Muscle of leg (tissue), 16 donors: ENCODE data around the gene WDR1. TPM values are rescaled to one million over a fixed set of nuclear protein-coding genes. Genes with fewer than 3 reads are reported as not detected.
A peak's percentile ranks its signal among the peaks of the same experiment; 100 is the strongest.

Experiments
- DNase-seq: peaks from one replicate; pipeline ENCODE4 v3.0.0; 2013
- H3K27ac ChIP-seq: one replicate; pipeline ENCODE4 v1.5.1; 2013; ENCODE audit warnings: mild to moderate bottlenecking, low read length, control low read depth
- H3K27me3 ChIP-seq: one replicate; pipeline ENCODE4 v1.6.1; 2013; ENCODE audit warnings: low read length; ENCODE audit not compliant: control insufficient read depth, insufficient read depth
- H3K36me3 ChIP-seq: one replicate; pipeline ENCODE4 v1.6.1; 2013; ENCODE audit warnings: low read length; ENCODE audit not compliant: control insufficient read depth, insufficient read depth
- H3K4me1 ChIP-seq: one replicate; pipeline ENCODE4 v1.6.1; 2013; ENCODE audit warnings: low read length; ENCODE audit not compliant: control insufficient read depth, insufficient read depth
- H3K4me3 ChIP-seq: one replicate; pipeline ENCODE4 v1.5.1; 2013; ENCODE audit warnings: low read length, control low read depth
- H3K9me3 ChIP-seq: replicated peaks from 2 replicates; pipeline ENCODE4 v1.6.1; 2013; ENCODE audit warnings: low read depth, low read length; ENCODE audit not compliant: control insufficient read depth
- WGBS: methylation state at CpG from one replicate; pipeline ENCODE4 v1.1.5; 2013; ENCODE audit warnings: missing lambda C conversion rate; ENCODE audit not compliant: insufficient coverage; 5-methylcytosine and 5-hydroxymethylcytosine counted together
- long read RNA-seq, 11 donors: transcript quantifications; one replicate each; lab custom pipeline, GENCODE V29; 2026
- polyA plus RNA-seq, 8 donors: library from polyadenylated mRNA; unstranded; fragments of 120-200 nt; gene quantifications; one replicate each; pipeline versions ENCODE4 v1.2.1 to v1.2.3, GENCODE V29; 2013; ENCODE audit warnings: inconsistent platforms in 1 of 8, low replicate concordance in 1 of 8; ENCODE audit not compliant: insufficient read length in 8 of 8, insufficient read depth in 1 of 8
- total RNA-seq: library from RNA; stranded (reverse); fragments of 120-200 nt; gene quantifications from one replicate; pipeline ENCODE4 v1.2.4, GENCODE V29; 2013

The WDR1 gene, protein sequence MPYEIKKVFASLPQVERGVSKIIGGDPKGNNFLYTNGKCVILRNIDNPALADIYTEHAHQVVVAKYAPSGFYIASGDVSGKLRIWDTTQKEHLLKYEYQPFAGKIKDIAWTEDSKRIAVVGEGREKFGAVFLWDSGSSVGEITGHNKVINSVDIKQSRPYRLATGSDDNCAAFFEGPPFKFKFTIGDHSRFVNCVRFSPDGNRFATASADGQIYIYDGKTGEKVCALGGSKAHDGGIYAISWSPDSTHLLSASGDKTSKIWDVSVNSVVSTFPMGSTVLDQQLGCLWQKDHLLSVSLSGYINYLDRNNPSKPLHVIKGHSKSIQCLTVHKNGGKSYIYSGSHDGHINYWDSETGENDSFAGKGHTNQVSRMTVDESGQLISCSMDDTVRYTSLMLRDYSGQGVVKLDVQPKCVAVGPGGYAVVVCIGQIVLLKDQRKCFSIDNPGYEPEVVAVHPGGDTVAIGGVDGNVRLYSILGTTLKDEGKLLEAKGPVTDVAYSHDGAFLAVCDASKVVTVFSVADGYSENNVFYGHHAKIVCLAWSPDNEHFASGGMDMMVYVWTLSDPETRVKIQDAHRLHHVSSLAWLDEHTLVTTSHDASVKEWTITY
- total RNA-seq (97.0 TPM), polyA plus RNA-seq (100 to 1,000 TPM; 137 to 178 (median 153) TPM)
- long read RNA-seq, donor 1, transcript WDR1-204 (15 exons, 3,054 nt): major isoform, 13 of 14 reads
- long read RNA-seq, donor 1, partial matches to known transcripts: 0 of 14 reads
- long read RNA-seq, donor 1, other reads (novel, unspliced or antisense): 0 of 14 reads
- long read RNA-seq, donor 2, partial matches to known transcripts: 0 of 2 reads
- long read RNA-seq, donor 2, other reads (novel, unspliced or antisense): 0 of 2 reads
- long read RNA-seq, donor 3, transcript WDR1-204 (15 exons, 3,054 nt): major isoform, 22 of 39 reads
- long read RNA-seq, donor 3, partial matches to known transcripts: 13 of 39 reads
- long read RNA-seq, donor 3, other reads (novel, unspliced or antisense): 0 of 39 reads
- long read RNA-seq, donor 4, transcript WDR1-213 (2 exons, 559 nt): minor isoform, 6 of 31 reads
- long read RNA-seq, donor 4, transcript WDR1-204 (15 exons, 3,054 nt): major isoform, 17 of 31 reads
- long read RNA-seq, donor 4, partial matches to known transcripts: 7 of 31 reads
- long read RNA-seq, donor 4, other reads (novel, unspliced or antisense): 0 of 31 reads
- long read RNA-seq, donor 5, transcript WDR1-204 (15 exons, 3,054 nt): major isoform, 46 of 104 reads
- long read RNA-seq, donor 5, transcript WDR1-213 (2 exons, 559 nt): minor isoform, 10 of 104 reads
- long read RNA-seq, donor 5, partial matches to known transcripts: 47 of 104 reads
- long read RNA-seq, donor 5, other reads (novel, unspliced or antisense): 0 of 104 reads
- long read RNA-seq, donor 6, transcript WDR1-204 (15 exons, 3,054 nt): major isoform, 39 of 80 reads
- long read RNA-seq, donor 6, partial matches to known transcripts: 36 of 80 reads
- long read RNA-seq, donor 6, other reads (novel, unspliced or antisense): 0 of 80 reads
- long read RNA-seq, donor 7, transcript WDR1-213 (2 exons, 559 nt): minor isoform, 6 of 64 reads
- long read RNA-seq, donor 7, transcript WDR1-204 (15 exons, 3,054 nt): major isoform, 34 of 64 reads
- long read RNA-seq, donor 7, partial matches to known transcripts: 23 of 64 reads
- long read RNA-seq, donor 7, other reads (novel, unspliced or antisense): 0 of 64 reads
- long read RNA-seq, donor 8, transcript WDR1-204 (15 exons, 3,054 nt): major isoform, 14 of 32 reads
- long read RNA-seq, donor 8, partial matches to known transcripts: 15 of 32 reads
- long read RNA-seq, donor 8, other reads (novel, unspliced or antisense): 0 of 32 reads
- long read RNA-seq, donor 9, transcript WDR1-204 (15 exons, 3,054 nt): major isoform, 11 of 38 reads
- long read RNA-seq, donor 9, partial matches to known transcripts: 24 of 38 reads
- long read RNA-seq, donor 9, other reads (novel, unspliced or antisense): 0 of 38 reads
- long read RNA-seq, donor 10, transcript WDR1-204 (15 exons, 3,054 nt): major isoform, 25 of 48 reads
- long read RNA-seq, donor 10, partial matches to known transcripts: 20 of 48 reads
- long read RNA-seq, donor 10, other reads (novel, unspliced or antisense): 0 of 48 reads
- long read RNA-seq, donor 11, transcript WDR1-204 (15 exons, 3,054 nt): major isoform, 20 of 35 reads
- long read RNA-seq, donor 11, partial matches to known transcripts: 13 of 35 reads
- long read RNA-seq, donor 11, other reads (novel, unspliced or antisense): 0 of 35 reads

- Histone ChIP-seq H3K27me3 (no peaks in the 10 kb centered on the region), H3K9me3 (no peaks in the 10 kb centered on the region), H3K4me1 (peaks cover 66% of the 10 kb centered on the region), H3K27ac (peak within 1 kb of the TSS; percentile 98), H3K36me3 (peaks cover 42% of the 10 kb centered on the region), H3K4me3 (peak within 1 kb of the TSS; percentile 75)
- peak; percentile 99 for DNase-seq
- WGBS: under 1% methylated on average over 83 of the region's 97 CpGs
Observed at GRCh38 chr4:10116569-10117358, at the start of gene WDR1. TSS of gene WDR1 (minus strand) at chr4:10116799. CDS start at chr4:10116666, 133 bp downstream.

DNA sequence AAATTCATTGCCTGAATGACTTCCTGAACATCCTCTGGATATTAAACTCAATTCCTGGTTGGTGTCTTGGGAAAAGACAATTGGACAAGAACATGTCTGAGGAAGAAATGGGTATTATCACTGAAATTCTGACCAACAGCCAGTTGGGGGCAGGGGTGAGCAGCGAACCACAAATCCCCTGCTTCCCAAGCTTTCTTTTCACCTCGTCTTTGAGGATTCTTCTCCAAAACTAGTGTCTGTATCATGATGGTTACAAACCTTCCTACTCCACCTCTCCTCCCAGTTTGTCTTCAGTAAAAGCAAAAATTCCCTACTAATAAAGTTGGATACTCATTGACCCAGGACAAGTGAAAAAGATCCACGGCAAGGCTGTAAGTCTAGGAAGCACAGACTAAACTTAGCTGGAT lies 48.3 kb upstream of the WDR1 start:
- peak; percentile 16 for DNase-seq
- 0% methylated on average over 1 of the region's 3 CpGs for WGBS

DNA sequence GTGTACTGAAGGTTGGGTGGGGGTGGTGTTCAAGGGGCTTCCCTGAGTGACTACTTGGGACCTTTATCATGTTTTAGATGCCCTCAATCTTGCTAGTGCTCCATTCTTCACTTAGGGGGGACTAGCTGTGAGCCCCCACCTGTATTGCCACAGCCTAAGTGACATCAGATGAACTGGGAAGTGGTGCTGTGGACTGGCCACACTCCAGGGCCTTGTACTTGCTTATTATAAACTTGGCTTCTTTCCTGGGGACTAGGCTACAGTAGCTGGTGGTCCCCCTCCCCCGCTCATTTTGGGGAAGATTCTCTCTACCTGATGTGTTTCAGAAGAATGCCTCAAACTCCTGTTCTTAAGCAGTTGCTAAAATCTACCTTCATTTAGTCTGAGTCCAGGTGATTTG lies 46.7 kb upstream of the WDR1 start:
- WGBS: no CpG with 5 or more reads among the region's 1 CpG
- Histone ChIP-seq H3K4me3 (no peak overlapping the region), H3K36me3 (no peaks in the 10 kb centered on the region), H3K27ac (no peak overlapping the region), H3K27me3 (no peaks in the 10 kb centered on the region), H3K4me1 (no peaks in the 10 kb centered on the region), H3K9me3 (no peaks in the 10 kb centered on the region)
- DNase-seq: no peak

More for the DNA sequence above, 48.3 kb upstream of the WDR1 start:
- no peaks in the 10 kb centered on the region for H3K27me3 ChIP-seq
- H3K27ac ChIP-seq: no peak overlapping the region
- no peaks in the 10 kb centered on the region for H3K36me3 ChIP-seq
- no peak overlapping the region for H3K4me3 ChIP-seq
- H3K4me1 ChIP-seq: no peaks in the 10 kb centered on the region
- no peaks in the 10 kb centered on the region for H3K9me3 ChIP-seq

DNA sequence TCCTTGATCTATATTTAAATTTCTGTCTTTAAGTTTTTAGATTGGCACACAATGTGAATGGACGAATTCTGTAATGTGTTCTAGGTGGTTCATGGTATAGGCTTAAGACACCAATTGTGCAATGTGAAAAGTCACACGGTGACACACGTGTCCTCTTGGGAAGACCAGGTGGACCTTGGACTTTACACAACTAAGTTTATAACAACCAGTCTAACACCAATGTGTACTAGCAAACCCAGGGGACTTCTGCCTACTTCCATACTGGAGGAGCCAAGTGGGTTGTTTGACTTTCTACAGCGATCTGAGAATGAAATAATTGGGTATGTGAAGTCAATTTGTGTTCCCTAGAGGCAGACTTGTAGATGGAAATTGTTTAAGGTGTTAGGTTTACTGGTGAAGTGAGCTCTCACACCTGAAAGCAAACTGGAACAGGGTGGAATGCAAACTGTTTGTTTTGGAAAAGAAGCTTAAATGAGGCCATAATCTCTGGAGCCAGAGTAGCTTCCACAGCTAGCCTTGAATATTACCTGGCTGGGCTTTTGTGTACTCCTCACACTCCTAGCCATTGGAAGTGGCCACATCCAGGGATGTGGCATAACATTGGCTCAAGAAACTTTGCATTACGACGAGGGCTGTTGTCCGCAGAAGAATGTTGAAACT lies 45.9 kb upstream of the WDR1 start:
- no peak overlapping the region for H3K27ac ChIP-seq
- no peak for DNase-seq
- no peaks in the 10 kb centered on the region for H3K36me3 ChIP-seq
- H3K4me1 ChIP-seq: no peaks in the 10 kb centered on the region
- no peak overlapping the region for H3K4me3 ChIP-seq
- no peaks in the 10 kb centered on the region for H3K9me3 ChIP-seq
- WGBS: 80% methylated on average over 4 of the region's 7 CpGs
- no peaks in the 10 kb centered on the region for H3K27me3 ChIP-seq

GRCh38 chr4:10161840-10162239 lies 45.2 kb upstream of the WDR1 start:
- no peaks in the 10 kb centered on the region for H3K36me3 ChIP-seq
- H3K27me3 ChIP-seq: peaks cover 3% of the 10 kb centered on the region
- no peak for DNase-seq
- no peak overlapping the region for H3K4me3 ChIP-seq
- no peak overlapping the region for H3K27ac ChIP-seq
- WGBS: 100% methylated on average over 1 of the region's 6 CpGs
- H3K9me3 ChIP-seq: no peaks in the 10 kb centered on the region
- no peaks in the 10 kb centered on the region for H3K4me1 ChIP-seq

GRCh38 chr4:10161146-10161545 lies 44.5 kb upstream of the WDR1 start:
- DNase-seq: no peak
- Histone ChIP-seq H3K9me3 (no peaks in the 10 kb centered on the region), H3K27me3 (peaks cover 3% of the 10 kb centered on the region), H3K27ac (no peak overlapping the region), H3K36me3 (no peaks in the 10 kb centered on the region), H3K4me3 (no peak overlapping the region), H3K4me1 (no peaks in the 10 kb centered on the region)
- WGBS: 36% methylated on average over 2 of the region's 3 CpGs

GRCh38 chr4:10160281-10160856 lies 43.8 kb upstream of the WDR1 start:
- Histone ChIP-seq H3K36me3 (no peaks in the 10 kb centered on the region), H3K4me1 (no peaks in the 10 kb centered on the region), H3K27ac (no peak overlapping the region), H3K27me3 (peaks cover 3% of the 10 kb centered on the region), H3K4me3 (no peak overlapping the region), H3K9me3 (no peaks in the 10 kb centered on the region)
- WGBS: 31% methylated on average over 4 of the region's 7 CpGs
- DNase-seq: no peak
